ENCODE measurements around the gene CCR7. TPM values are rescaled to one million over a fixed set of nuclear protein-coding genes. Genes with fewer than 3 reads are reported as not detected.
A peak's percentile ranks its signal among the peaks of the same experiment; 100 is the strongest.

CCR7 gene
- polyA plus RNA-seq, 2 of the 4 experiments (the other 2 are of a cell fraction): 0.84 to 1.4 TPM

DNA sequence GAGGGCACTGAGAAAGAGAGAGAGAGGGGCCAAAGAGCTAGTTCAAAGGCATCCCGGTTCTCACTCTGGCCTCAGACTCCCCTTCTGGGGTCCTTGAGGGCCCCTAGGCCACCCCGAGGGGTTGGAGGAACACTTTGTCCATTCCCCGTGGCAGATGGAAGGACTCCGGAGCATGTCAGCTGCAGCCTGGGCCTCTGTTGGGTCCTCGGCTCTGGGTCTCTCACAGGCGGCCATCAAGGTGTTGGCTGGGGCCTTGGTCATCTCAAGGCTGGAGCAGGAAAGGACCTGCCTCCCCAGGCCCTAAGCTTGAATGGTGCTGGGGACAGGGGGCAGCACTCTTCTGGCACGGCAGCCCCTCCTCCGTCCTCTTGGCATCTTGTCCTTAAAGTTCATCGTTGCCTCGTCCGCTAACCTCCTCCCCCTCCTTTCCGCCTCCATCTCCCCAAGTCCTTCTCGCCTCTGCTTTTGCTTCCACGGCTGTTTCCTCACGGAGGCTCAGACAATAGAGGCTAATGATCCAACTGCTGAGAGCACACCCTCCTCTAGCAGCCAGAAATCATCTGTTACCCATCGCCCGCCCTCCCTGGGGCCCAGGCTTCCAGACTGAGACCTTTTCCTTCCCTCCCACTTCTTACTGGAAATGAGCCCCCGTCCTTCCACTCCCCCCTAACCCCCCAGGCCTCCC lies 23.3 kb downstream of the CCR7 start:
- CTCF ChIA-PET: interaction anchor here (1.2 to 36.6 kb wide), 7 partner anchors 7 to 184 kb away, joined by 3 to 1144 read pairs (median 4); partner anchors contain the start of genes CCR7 and IGFBP4
- H3K9me3 ChIP-seq: no peaks in the 10 kb centered on the region
- TF ChIP-seq, protein P1, sequence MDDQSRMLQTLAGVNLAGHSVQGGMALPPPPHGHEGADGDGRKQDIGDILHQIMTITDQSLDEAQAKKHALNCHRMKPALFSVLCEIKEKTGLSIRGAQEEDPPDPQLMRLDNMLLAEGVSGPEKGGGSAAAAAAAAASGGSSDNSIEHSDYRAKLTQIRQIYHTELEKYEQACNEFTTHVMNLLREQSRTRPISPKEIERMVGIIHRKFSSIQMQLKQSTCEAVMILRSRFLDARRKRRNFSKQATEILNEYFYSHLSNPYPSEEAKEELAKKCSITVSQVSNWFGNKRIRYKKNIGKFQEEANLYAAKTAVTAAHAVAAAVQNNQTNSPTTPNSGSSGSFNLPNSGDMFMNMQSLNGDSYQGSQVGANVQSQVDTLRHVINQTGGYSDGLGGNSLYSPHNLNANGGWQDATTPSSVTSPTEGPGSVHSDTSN (IDR thresholded peaks at IDR 0.05): no peak
- TF ChIP-seq PHF8 (IDR thresholded peaks at IDR 0.05; ENCODE audit: borderline replicate concordance, low read depth) (no peak), HMGXB4 (CRISPR knock-in tag; IDR thresholded peaks at IDR 0.05; ENCODE audit: borderline replicate concordance) (peak; percentile 74), POLR2A (IDR thresholded peaks at IDR 0.05; ENCODE audit: low read length) (peak; percentile 34), EP300 (IDR thresholded peaks at IDR 0.05) (no peak), RFX5 (IDR thresholded peaks at IDR 0.05) (no peak), EHF (CRISPR knock-in tag; IDR thresholded peaks at IDR 0.05) (peak; percentile 65; the same call in 1 of the 2 replicates), GATA3 (IDR thresholded peaks at IDR 0.05; ENCODE audit: borderline replicate concordance) (0 out of 2 replicates have a peak, but pooled peaks have one; percentile 15), HOXA7 (CRISPR knock-in tag; IDR thresholded peaks at IDR 0.05) (peak; percentile 87), RAD21 (conservative IDR thresholded peaks at IDR 0.05 in 1 of 2, IDR thresholded peaks at IDR 0.05 in 1 of 2) (no peak), RARB (CRISPR knock-in tag; IDR thresholded peaks at IDR 0.05) (no peak), NR3C1 (IDR thresholded peaks at IDR 0.05) (no peak), FOSB (CRISPR knock-in tag; IDR thresholded peaks at IDR 0.05) (peak; percentile 72), HOXB13 (CRISPR knock-in tag; IDR thresholded peaks at IDR 0.05; ENCODE audit: low read depth) (peak; percentile 93; the same call in 1 of the 2 replicates), TP53 (CRISPR knock-in tag; IDR thresholded peaks at IDR 0.05) (0 out of 2 replicates have a peak, but pooled peaks have one; percentile 41), HEYL (CRISPR knock-in tag; IDR thresholded peaks at IDR 0.05) (peak; percentile 84), JUN (IDR thresholded peaks at IDR 0.05) (no peak), KDM1A (IDR thresholded peaks at IDR 0.05; ENCODE audit: low read depth) (no peak), ZC3H11A (IDR thresholded peaks at IDR 0.05) (no peak), CBX8 (IDR thresholded peaks at IDR 0.05) (no peak), TFCP2L1 (CRISPR knock-in tag; IDR thresholded peaks at IDR 0.05) (peak; percentile 24; the same call in 1 of the 2 replicates)
- FAIRE-seq: no peak
- POLR2A ChIA-PET: interaction anchor here (0.7 to 3.3 kb wide), 23 partner anchors 8 to 1146 kb away, joined by 3 to 114 read pairs (median 7); partner anchors contain the start of gene EIF1
- DNase-seq (ENCODE audit: low read depth in 1 of 2, low spot score in 1 of 2): no peak
- ATAC-seq: peak; percentile 37 to 57
- H3K27ac ChIP-seq: peak overlapping the region; percentile 95 to 99
- H3K4me3 ChIP-seq: no peak overlapping the region
- peaks cover 71% of the 10 kb centered on the region for H3K4me1 ChIP-seq
- H3K4me2 ChIP-seq: peak overlapping the region; percentile 48
- 61% methylated on average over 16 of the region's 18 CpGs for WGBS (ENCODE audit: missing lambda C conversion rate)

DNA sequence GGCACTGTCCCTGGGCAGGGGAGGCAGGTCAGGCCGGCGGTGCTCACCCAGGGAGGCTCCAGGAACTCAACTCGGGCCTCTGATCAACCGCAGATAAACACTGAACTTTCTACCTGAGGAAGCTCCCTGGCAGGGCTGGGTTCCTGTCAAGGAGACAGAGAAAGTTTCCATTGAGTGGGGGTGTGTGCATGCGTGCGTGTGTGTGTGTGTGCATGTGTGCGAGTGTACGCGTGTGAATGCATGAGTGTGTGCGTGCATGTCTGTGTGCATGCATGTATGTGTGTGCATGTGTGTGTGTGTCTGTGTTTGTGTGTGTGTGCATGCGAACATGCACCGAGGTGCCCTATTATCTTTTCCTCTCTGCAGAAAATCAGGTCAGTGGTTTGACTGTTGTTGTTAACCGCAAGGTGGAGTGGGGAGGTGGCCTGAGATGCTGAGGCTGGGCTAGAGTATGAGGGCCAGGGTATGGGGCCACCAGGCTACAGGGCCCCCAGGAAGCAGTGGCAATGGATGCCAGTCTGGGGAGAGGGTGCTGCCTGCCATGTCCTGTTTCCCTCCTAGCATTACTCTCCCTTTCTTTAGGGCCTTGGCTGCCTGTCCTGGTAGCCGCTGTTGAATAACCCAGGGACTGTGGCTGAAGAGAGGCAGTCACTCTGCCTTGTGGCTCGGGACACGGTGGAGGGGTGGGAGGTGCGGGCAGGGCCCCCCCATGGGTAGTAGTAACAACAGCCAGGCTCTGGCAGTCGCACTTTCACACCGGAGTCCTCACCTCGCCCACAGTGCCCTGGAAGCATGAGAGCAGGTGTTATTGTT lies 24.0 kb downstream of the CCR7 start:
- POLR2A ChIA-PET: interaction anchor here (1.8 to 3.3 kb wide), 6 partner anchors 8 to 74 kb away, joined by 7 to 114 read pairs (median 16); no protein-coding TSS in a partner anchor

More for the DNA sequence above, 24.0 kb downstream of the CCR7 start:
- no peak overlapping the region for H3K4me3 ChIP-seq
- ATAC-seq: no peak
- no peaks in the 10 kb centered on the region for H3K9me3 ChIP-seq
- CTCF ChIA-PET: interaction anchor here (1.4 to 36.6 kb wide), 7 partner anchors 6 to 186 kb away, joined by 4 to 1144 read pairs (median 125); partner anchors contain the start of genes CCR7, IGFBP4 and TOP2A
- no peak for FAIRE-seq
- 93% methylated on average over 20 of the region's 20 CpGs for WGBS (ENCODE audit: missing lambda C conversion rate)
- TF ChIP-seq EP300 (IDR thresholded peaks at IDR 0.05) (no peak), HEYL (CRISPR knock-in tag; IDR thresholded peaks at IDR 0.05) (0 out of 2 replicates have a peak, but pooled peaks have one; percentile 51), RARB (CRISPR knock-in tag; IDR thresholded peaks at IDR 0.05) (peak; percentile 53; the same call in 1 of the 2 replicates), HOXB5 (CRISPR knock-in tag; IDR thresholded peaks at IDR 0.05) (peak; percentile 47; the same call in 1 of the 2 replicates), FOSL2 (IDR thresholded peaks at IDR 0.05) (no peak), FOSL2 (CRISPR knock-in tag; IDR thresholded peaks at IDR 0.05) (peak; percentile 18; the same call in 1 of the 2 replicates), EHF (CRISPR knock-in tag; IDR thresholded peaks at IDR 0.05) (peak; percentile 78; the same call in 1 of the 2 replicates), POLR2A (IDR thresholded peaks at IDR 0.05; ENCODE audit: low read length) (peak; percentile 31; the same call in 1 of the 2 replicates), HOXB13 (CRISPR knock-in tag; IDR thresholded peaks at IDR 0.05; ENCODE audit: low read depth) (peak; percentile 16; the same call in 1 of the 2 replicates), CBX8 (IDR thresholded peaks at IDR 0.05) (no peak), FOSB (CRISPR knock-in tag; IDR thresholded peaks at IDR 0.05) (peak; percentile 65; the same call in 1 of the 2 replicates), HOXA7 (CRISPR knock-in tag; IDR thresholded peaks at IDR 0.05) (peak; percentile 82), KDM5A (IDR thresholded peaks at IDR 0.05) (no peak), TFCP2L1 (CRISPR knock-in tag; IDR thresholded peaks at IDR 0.05) (0 out of 2 replicates have a peak, but pooled peaks have one; percentile 51), ATOH8 (CRISPR knock-in tag; IDR thresholded peaks at IDR 0.05; ENCODE audit: low read depth) (peak; percentile 82)
- H3K4me2 ChIP-seq: peak overlapping the region; percentile 48
- no peak for DNase-seq (ENCODE audit: low read depth in 1 of 2, low spot score in 1 of 2)
- H3K4me1 ChIP-seq: peaks cover 76% of the 10 kb centered on the region
- peak overlapping the region; percentile 95 to 99 for H3K27ac ChIP-seq
